LNCaP clone FGC (cell line): Measurements from ENCODE around the gene PLAC9.
"Not testable (repeated sequence)": the region's sequence is repeated elsewhere in the genome, so short reads cannot be mapped to it uniquely, and the experiment has no call there.

Source experiments
- DNase-seq: peaks from one replicate; pipeline ENCODE4 v3.0.0-alpha.2; 2011; ENCODE audit warnings: low read depth
- H3K4me3 ChIP-seq: 2 replicates; pipeline ENCODE4 v1.5.1; 2011; ENCODE audit warnings: mild to moderate bottlenecking, low read depth, low read length, control low read depth
- CTCF ChIP-seq: IDR thresholded peaks from 2 replicates; pipeline ENCODE4 v1.5.1; 2012; ENCODE audit warnings: mild to moderate bottlenecking; ENCODE audit not compliant: control insufficient read depth, insufficient read depth; ENCODE audit errors: extremely low read depth

PLAC9 gene

GRCh38 chr10:80139265-80139664 is 6.7 kb downstream of the PLAC9 start:
- TF ChIP-seq CTCF, result no peak
- H3K4me3 ChIP-seq, result no peak overlapping the region
- no peak for DNase-seq

- no peak for TF ChIP-seq CTCF
- no peak overlapping the region for H3K4me3 ChIP-seq
- no peak for DNase-seq
Measured at GRCh38 chr10:80140251-80140650, 7.7 kb downstream of the PLAC9 start.

GRCh38 chr10:80141696-80142460 is 9.3 kb downstream of the PLAC9 start:
- no peak overlapping the region for H3K4me3 ChIP-seq
- TF ChIP-seq CTCF, result no peak
- DNase-seq, result no peak

GRCh38 chr10:80144067-80144695 is 11.7 kb downstream of the PLAC9 start:
- DNase-seq, result no peak
- peak overlapping the region; percentile 40 for H3K4me3 ChIP-seq
- TF ChIP-seq CTCF, result no peak

- peak overlapping the region; percentile 13; the same call in 1 of the 2 replicates for H3K4me3 ChIP-seq
- no peak for TF ChIP-seq CTCF
- no peak for DNase-seq
Measured at GRCh38 chr10:80144696-80145131, 12.2 kb downstream of the PLAC9 start.

- H3K4me3 ChIP-seq, DNase-seq: not testable (repeated sequence)
Measured at GRCh38 chr10:80145406-80146308, 13.1 kb downstream of the PLAC9 start.

GRCh38 chr10:80146918-80147317 is 14.4 kb downstream of the PLAC9 start:
- H3K4me3 ChIP-seq, result no peak overlapping the region
- no peak for TF ChIP-seq CTCF

More at GRCh38 chr10:80146918-80147317, 14.4 kb downstream of the PLAC9 start:
- no peak for DNase-seq
